HCT116 (cell line): ENCODE measurements around the gene ATCAY. TPM values are rescaled to one million over a fixed set of nuclear protein-coding genes. Genes with fewer than 3 reads are reported as not detected.

Experiments
- ATAC-seq: fragments of 200-7000 bp; cut with Tn5 transposase; 2 replicates; pipeline ENCODE4 v1.9.1; 2020; ENCODE audit warnings: mild to moderate bottlenecking, moderate library complexity
- Bru-seq: library from RNA; stranded (reverse); fragments of 400-500 nt; gene quantifications from one replicate; lab custom pipeline; 2021; lab: Mats Ljungman, UMichigan
- BruChase-seq, 2 experiments: library from RNA; stranded (reverse); fragments of 400-500 nt; gene quantifications; one replicate each; lab custom pipeline; 2021; lab: Mats Ljungman, UMichigan
- BruUV-seq: library from RNA; stranded (reverse); fragments of 400-500 nt; replicated peaks from 2 replicates; lab custom pipeline; 2021; lab: Mats Ljungman, UMichigan
- CTCF ChIA-PET: fragments of 300-600 bp; sonication (Branson Sonifier 250); formaldehyde crosslinking; loops from one replicate; lab custom pipeline; 2021; ENCODE audit warnings: antibody characterized with exemption; lab: Charles Lee
- POLR2A ChIA-PET: fragments of 300-600, 350-600 bp; sonication (Branson Sonifier 250); formaldehyde crosslinking; loops from one replicate; lab custom pipeline; 2021; ENCODE audit warnings: antibody characterized with exemption; lab: Charles Lee
- RAD21 ChIA-PET, 2 experiments: fragments of 300-600 bp; sonication (Branson Sonifier 250); formaldehyde crosslinking; loops; one replicate each; lab custom pipeline; 2023; ENCODE audit warnings: low total read pairs in 2 of 2; ENCODE audit not compliant: uncharacterized antibody in 2 of 2, unreplicated experiment in 2 of 2, low non-redundant PET in 1 of 2; lab: Charles Lee
- DNase-seq: peaks from one replicate; pipeline ENCODE4 v3.0.0-alpha.2; 2010; ENCODE audit warnings: low read depth, low spot score
- H2AFZ ChIP-seq: fragments of 200-600 bp; shearing (Covaris generic), sonication (generic); 2 replicates; pipeline ENCODE4 v1.6.1; 2017; ENCODE audit warnings: low read depth, mixed run types, mixed read lengths, antibody characterized with exemption, low read length; ENCODE audit not compliant: poor library complexity, severe bottlenecking
- H3K27ac ChIP-seq: 2 replicates; pipeline ENCODE4 v1.5.1; 2012; ENCODE audit warnings: low read depth, low read length
- H3K27me3 ChIP-seq: fragments of 200-600 bp; sonication (generic); 2 replicates; pipeline ENCODE4 v1.6.1; 2016; ENCODE audit warnings: mixed run types, low read length, mixed read lengths; ENCODE audit not compliant: insufficient read depth
- H3K36me3 ChIP-seq, 2 experiments: fragments of 200-500 bp in 1 of 2; fragments of 200-600 bp in 1 of 2; sonication (Bioruptor generic) in 1 of 2; sonication (generic) in 1 of 2; 2 replicates each; pipeline versions ENCODE4 v1.5.1 to v1.6.1; 2014 to 2016; ENCODE audit warnings: low read length in 2 of 2, inconsistent platforms in 1 of 2, mixed read lengths in 1 of 2, mixed run types in 1 of 2; ENCODE audit not compliant: insufficient read depth in 2 of 2, control insufficient read depth in 1 of 2
- H3K4me1 ChIP-seq, 2 experiments: fragments of 200-600 bp in 1 of 2; sonication (generic) in 1 of 2; 2 replicates each; pipeline versions ENCODE4 v1.5.1 to v1.6.1; 2012 to 2017; ENCODE audit warnings: low read length in 2 of 2, inconsistent platforms in 1 of 2, mild to moderate bottlenecking in 1 of 2, mixed read lengths in 1 of 2, mixed run types in 1 of 2, moderate library complexity in 1 of 2; ENCODE audit not compliant: insufficient read depth in 2 of 2, control insufficient read depth in 1 of 2
- H3K4me2 ChIP-seq: fragments of 200-600 bp; sonication (generic); 2 replicates; pipeline ENCODE4 v1.6.1; 2017; ENCODE audit warnings: mixed run types, low read length, mixed read lengths
- H3K4me3 ChIP-seq, 2 experiments: fragments of 200-600 bp in 1 of 2; sonication (generic) in 1 of 2; replicated peaks in 1 of 2; 2 replicates each; pipeline ENCODE4 v1.5.1; 2011 to 2016; ENCODE audit warnings: low read length in 2 of 2, control low read depth in 1 of 2, low read depth in 1 of 2, mild to moderate bottlenecking in 1 of 2, mixed read lengths in 1 of 2, mixed run types in 1 of 2
- H3K79me2 ChIP-seq: fragments of 200-600 bp; sonication (generic); 2 replicates; pipeline ENCODE4 v1.6.1; 2017; ENCODE audit warnings: mild to moderate bottlenecking, mixed run types, low read length, moderate library complexity, mixed read lengths; ENCODE audit not compliant: insufficient read depth
- H3K9ac ChIP-seq: fragments of 200-600 bp; sonication (generic); 2 replicates; pipeline ENCODE4 v1.6.1; 2016; ENCODE audit warnings: low read length, mixed read lengths
- H3K9me2 ChIP-seq: fragments of 200-600 bp; sonication (generic), shearing (Covaris generic); 2 replicates; pipeline ENCODE4 v1.6.1; 2017; ENCODE audit warnings: mixed run types, mild to moderate bottlenecking, moderate library complexity; ENCODE audit not compliant: insufficient read depth
- H3K9me3 ChIP-seq, 2 experiments: fragments of 200-500 bp in 1 of 2; fragments of 200-600 bp in 1 of 2; sonication (Bioruptor generic) in 1 of 2; sonication (generic) in 1 of 2; 2 replicates each; pipeline ENCODE4 v1.6.1; 2014 to 2017; ENCODE audit warnings: low read length in 2 of 2, mixed read lengths in 2 of 2, inconsistent platforms in 1 of 2, low read depth in 1 of 2, mild to moderate bottlenecking in 1 of 2, mixed run types in 1 of 2, moderate library complexity in 1 of 2; ENCODE audit not compliant: control insufficient read depth in 1 of 2, insufficient read depth in 1 of 2
- H4K20me1 ChIP-seq: fragments of 200-600 bp; sonication (generic), shearing (Covaris generic); 2 replicates; pipeline ENCODE4 v1.6.1; 2017; ENCODE audit warnings: mixed run types, mild to moderate bottlenecking, moderate library complexity; ENCODE audit not compliant: insufficient read depth
- ATF3 ChIP-seq: IDR thresholded peaks from 2 replicates; pipeline ENCODE4 v1.6.1; 2012
- CEBPB ChIP-seq: IDR thresholded peaks from 2 replicates; pipeline ENCODE4 v1.6.1; 2012; ENCODE audit warnings: low read depth
- ELF1 ChIP-seq: IDR thresholded peaks from 2 replicates; pipeline ENCODE4 v1.6.1; 2012; ENCODE audit warnings: low read depth, borderline replicate concordance
- EZH2phosphoT487 ChIP-seq: fragments of 200-600 bp; IDR thresholded peaks from 2 replicates; pipeline ENCODE4 v1.6.1; 2018; ENCODE audit warnings: antibody characterized with exemption, borderline replicate concordance
- FOSL1 ChIP-seq: IDR thresholded peaks from 2 replicates; pipeline ENCODE4 v1.6.1; 2012; ENCODE audit warnings: low read depth
- JUND ChIP-seq: IDR thresholded peaks from 2 replicates; pipeline ENCODE4 v1.6.1; 2012
- POLR2A ChIP-seq: IDR thresholded peaks from 2 replicates; pipeline ENCODE4 v1.7.0; 2011; ENCODE audit warnings: borderline replicate concordance; ENCODE audit not compliant: insufficient read depth, insufficient read length; ENCODE audit errors: extremely low read depth
- POLR2AphosphoS5 ChIP-seq: IDR thresholded peaks from 2 replicates; pipeline ENCODE4 v1.6.1; 2011; ENCODE audit warnings: mild to moderate bottlenecking, low read depth, low read length, moderate library complexity
- RAD21 ChIP-seq: IDR thresholded peaks from 2 replicates; pipeline ENCODE4 v1.6.1; 2012; ENCODE audit warnings: low read depth, mild to moderate bottlenecking
- REST ChIP-seq: IDR thresholded peaks from 2 replicates; pipeline ENCODE4 v1.6.1; 2012; ENCODE audit warnings: low read depth
- SIN3A ChIP-seq: IDR thresholded peaks from 2 replicates; pipeline ENCODE4 v1.6.1; 2012; ENCODE audit warnings: low read depth
- SRF ChIP-seq: IDR thresholded peaks from 2 replicates; pipeline ENCODE4 v1.6.1; 2012; ENCODE audit warnings: low read depth
- TCF7L2 ChIP-seq: IDR thresholded peaks from 2 replicates; pipeline ENCODE4 v1.7.0; 2011; ENCODE audit warnings: borderline replicate concordance, inconsistent platforms; ENCODE audit not compliant: insufficient read depth, insufficient read length; ENCODE audit errors: extremely low read depth
- YY1 ChIP-seq: IDR thresholded peaks from 2 replicates; pipeline ENCODE4 v1.6.1; 2011; ENCODE audit warnings: low read length, low read depth, moderate library complexity, mild to moderate bottlenecking; ENCODE audit not compliant: insufficient replicate concordance; ENCODE audit errors: extremely low read depth
- ZBTB33 ChIP-seq: IDR thresholded peaks from 2 replicates; pipeline ENCODE4 v1.6.1; 2011; ENCODE audit warnings: mild to moderate bottlenecking, low read length, moderate library complexity; ENCODE audit not compliant: insufficient replicate concordance; ENCODE audit errors: extremely low read depth
- ZFX ChIP-seq: fragments of 450-650 bp; IDR thresholded peaks from 2 replicates; pipeline ENCODE4 v1.6.1; 2017
- ZNF274 ChIP-seq: fragments of 200-500 bp; sonication (Bioruptor generic); IDR thresholded peaks from 2 replicates; pipeline ENCODE4 v1.6.1; 2014; ENCODE audit warnings: mild to moderate bottlenecking, low read depth, low read length, inconsistent platforms
- intact Hi-C: fragments of 100-400 bp; cut with micrococcal nuclease; formaldehyde crosslinking; loops from 2 replicates; pipeline ENCODE4 v1.10.0; 2022
- long read RNA-seq: library from polyadenylated mRNA; unstranded; transcript quantifications from one replicate; pipeline ENCODE4 v2.0.0, GENCODE V29; 2021; ENCODE audit not compliant: unreplicated experiment
- polyA plus RNA-seq: library from polyadenylated mRNA; unstranded; fragments of >200 nt; gene quantifications from 2 replicates; pipeline ENCODE4 v1.2.1, GENCODE V29; 2012; ENCODE audit warnings: missing spikeins
- total RNA-seq: library from RNA; stranded (reverse); gene quantifications from one replicate; pipeline ENCODE4 v1.2.1, GENCODE V29; 2021; ENCODE audit not compliant: unreplicated experiment

ATCAY gene
- total RNA-seq, result not detected
- polyA plus RNA-seq, result not detected in 2 replicates
- Bru-seq, nascent RNA, result percentile 4 among the genes with signal in this experiment
- BruChase-seq, experiment 1, labeled RNA remaining after a 6-hour chase, result not detected
- percentile 2 among the genes with signal in this experiment for BruChase-seq, experiment 2, labeled RNA remaining after a 2-hour chase
- long read RNA-seq, result 0 reads

GRCh38 chr19:3880471-3881271, at the start of gene ATCAY:
Gene ATCAY (plus strand): TSS chr19:3880685. CDS start chr19:3885768, 5,083 bp downstream.
- ChIA-PET CTCF (no interaction called here), RAD21 (no interaction called here), POLR2A (no interaction called here)
- no peak for DNase-seq
- no peak within 1 kb of the TSS for H3K4me2 ChIP-seq
- H2AFZ ChIP-seq, result no peak within 1 kb of the TSS
- no peak for ATAC-seq
- H4K20me1 ChIP-seq, result no peaks in the 10 kb centered on the region
- H3K79me2 ChIP-seq, result no peaks in the 10 kb centered on the region
- H3K36me3 ChIP-seq, result no peaks in the 10 kb centered on the region
- peaks cover under 1 to 1% of the 10 kb centered on the region in 2 experiments; a peak in 3 of 4 replicates for H3K4me1 ChIP-seq
- no peaks in the 10 kb centered on the region for H3K9me3 ChIP-seq
- no peaks in the 10 kb centered on the region for H3K27me3 ChIP-seq
- H3K4me3 ChIP-seq, result no peak within 1 kb of the TSS
- no peak within 1 kb of the TSS for H3K27ac ChIP-seq
- intact Hi-C loops, result no loop called here
- TF ChIP-seq REST (no peak), ELF1 (no peak), POLR2A (no peak), SIN3A (no peak), ZNF274 (no peak), ZBTB33 (no peak), TCF7L2 (no peak), YY1 (no peak), POLR2AphosphoS5 (no peak), JUND (no peak), SRF (no peak), ATF3 (no peak), ZFX (no peak), EZH2phosphoT487 (no peak), CEBPB (no peak), FOSL1 (no peak), RAD21 (no peak)
- H3K9me2 ChIP-seq, result no peaks in the 10 kb centered on the region
- BruUV-seq, result no TSS peak
- H3K9ac ChIP-seq, result no peak within 1 kb of the TSS
